Fibroblast of skin of right quadriceps (primary cell): Measurements from ENCODE around the gene ZNF195.
"Not testable (repeated sequence)": the region's sequence is repeated elsewhere in the genome, so short reads cannot be mapped to it uniquely, and the experiment has no call there.

Source experiments
- DNase-seq: peaks from one replicate; pipeline ENCODE4 v3.0.0-alpha.2; 2013

Gene ZNF195

GRCh38 chr11:3378426-3379423, at the start of gene ZNF195:
Gene ZNF195, minus strand, starts transcription at chr11:3379146. Its CDS starts 106 bp downstream, at chr11:3379040.
- DNase-seq = peak; percentile 94

GRCh38 chr11:3428076-3428475, 49.1 kb upstream of the ZNF195 start:
- DNase-seq = not testable (repeated sequence)

DNA sequence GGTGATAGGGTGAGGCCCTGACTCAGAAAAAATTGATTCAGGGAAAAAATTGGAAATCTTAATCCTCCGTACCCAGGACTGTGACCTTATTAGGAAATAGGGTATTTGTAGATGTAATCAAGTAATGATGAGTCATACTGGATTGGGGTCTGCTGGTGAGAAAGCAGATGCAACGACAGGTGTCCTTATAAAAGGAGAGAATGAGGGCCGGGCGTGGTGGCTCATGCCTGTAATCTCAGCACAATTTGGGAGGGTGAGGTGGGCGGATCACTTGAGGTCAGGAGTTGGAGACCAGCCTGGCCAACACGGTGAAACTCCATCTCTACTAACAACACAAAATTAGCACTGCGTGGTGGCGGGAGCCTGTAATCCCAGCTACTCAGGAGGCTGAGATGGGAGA, 47.6 kb upstream of the ZNF195 start:
- DNase-seq = peak; percentile 5

GRCh38 chr11:3423928-3424327, 45.0 kb upstream of the ZNF195 start:
- DNase-seq = not testable (repeated sequence)

DNA sequence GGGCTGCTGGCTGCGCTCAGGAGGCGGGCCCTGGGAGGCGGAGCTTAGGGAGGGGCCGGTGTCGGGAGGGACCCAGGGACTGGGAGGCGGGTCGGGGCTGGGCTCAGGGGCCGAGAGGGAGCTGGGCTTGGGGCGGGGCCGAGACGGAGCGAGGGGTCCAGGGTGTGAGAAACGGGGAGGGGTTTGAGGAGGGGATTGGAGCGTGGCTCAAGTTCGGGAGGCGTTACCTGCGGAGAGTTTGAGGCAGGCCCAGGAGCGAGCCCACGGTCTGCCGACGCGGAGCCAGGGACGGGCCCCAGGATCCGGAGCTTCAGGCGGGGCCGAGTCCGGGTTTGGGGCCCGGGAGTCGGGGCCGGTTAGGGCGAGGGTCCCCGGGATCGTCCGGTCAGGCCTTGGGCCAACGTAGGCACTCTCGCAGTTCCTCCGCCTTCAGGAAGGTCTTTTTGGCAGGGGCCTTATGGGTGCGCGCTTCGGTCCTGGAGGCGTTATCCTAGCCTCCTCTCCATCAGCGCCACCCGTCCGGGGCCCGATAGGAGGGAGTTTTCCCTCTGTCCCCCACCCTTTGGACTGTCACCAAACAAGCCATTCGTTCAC, 44.3 kb upstream of the ZNF195 start:
- not testable (repeated sequence) for DNase-seq

DNA sequence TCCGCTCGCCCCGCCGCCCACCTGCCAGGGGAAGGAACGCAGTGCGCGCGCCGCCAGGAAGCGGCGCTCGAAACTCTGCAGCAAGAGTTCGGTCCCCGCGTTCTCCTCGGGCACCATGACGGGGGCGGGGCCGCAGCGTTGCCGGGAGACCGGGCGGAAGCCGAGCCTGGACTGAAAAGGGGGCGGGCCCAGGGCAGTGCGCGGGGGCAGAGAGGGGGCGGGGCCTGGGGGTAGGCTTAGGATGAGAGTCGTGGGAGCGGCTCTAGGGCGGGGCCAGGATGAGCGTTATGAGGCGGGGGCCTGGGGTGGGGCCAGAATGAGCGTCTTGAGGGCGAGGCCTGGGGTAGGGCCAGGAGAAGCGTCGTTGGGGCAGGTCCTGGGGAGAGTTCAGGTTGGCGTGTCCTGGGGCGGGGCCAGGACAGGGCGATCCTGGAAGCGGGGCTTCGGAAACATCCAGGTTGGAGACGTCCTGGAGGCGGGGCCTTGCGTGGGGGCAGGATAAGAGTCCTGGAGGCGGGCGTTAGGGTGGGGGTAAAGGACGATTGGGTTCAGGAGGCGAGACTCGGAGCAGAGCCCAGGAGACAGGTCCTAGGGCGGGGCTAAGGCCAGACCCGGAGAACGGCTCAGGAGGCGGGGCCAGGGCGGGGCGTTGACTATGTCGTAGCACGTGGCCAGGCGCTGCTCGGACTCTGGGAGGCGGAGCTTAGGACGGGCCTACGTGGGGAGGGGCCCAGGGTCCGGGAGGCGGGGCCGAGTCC, 43.6 kb upstream of the ZNF195 start:
- peak; percentile 97 for DNase-seq

- peak; percentile 71 for DNase-seq
Observed at GRCh38 chr11:3421608-3422379, 42.8 kb upstream of the ZNF195 start.

DNA sequence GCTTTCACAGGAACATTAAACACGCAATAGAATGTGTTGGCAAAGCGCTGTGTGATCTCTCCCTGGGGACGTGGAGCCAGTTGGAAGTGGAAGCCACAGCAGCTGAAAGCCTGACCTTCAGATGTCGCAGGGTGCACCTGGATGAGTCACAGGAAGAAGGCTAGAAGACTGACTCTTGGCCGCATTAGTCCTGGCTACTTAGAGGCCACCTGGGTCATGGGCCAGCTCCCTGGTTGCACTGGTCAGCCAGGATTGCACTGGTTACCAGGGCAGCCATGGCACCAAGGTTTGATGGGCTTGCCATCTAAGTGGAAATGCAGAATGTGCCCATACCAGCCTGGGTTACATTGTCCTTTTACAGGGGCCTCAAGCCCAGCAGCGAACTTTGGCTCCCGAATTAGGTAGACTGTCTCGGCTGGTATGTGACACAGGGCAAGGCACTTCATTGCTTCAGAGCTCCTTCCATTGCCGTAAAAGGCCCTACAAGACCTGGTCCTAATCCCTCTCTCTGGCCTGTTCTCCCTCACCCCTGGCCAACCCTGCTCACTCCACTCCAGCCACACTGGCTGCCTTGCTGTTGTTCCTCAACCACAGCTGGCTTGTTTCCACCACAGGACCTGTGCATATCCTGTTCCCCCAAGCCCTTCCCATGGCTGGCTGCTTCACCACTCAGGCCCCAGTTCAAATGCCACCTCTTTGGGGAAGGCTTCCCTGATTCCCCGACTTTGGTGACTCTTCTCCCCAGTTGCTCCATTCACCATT, 41.5 kb upstream of the ZNF195 start:
- DNase-seq = not testable (repeated sequence)

- not testable (repeated sequence) for DNase-seq
Observed at GRCh38 chr11:3419496-3419895, 40.5 kb upstream of the ZNF195 start.

GRCh38 chr11:3417047-3417446, 38.1 kb upstream of the ZNF195 start:
- peak; percentile 35 for DNase-seq

- DNase-seq = not testable (repeated sequence)
Observed at GRCh38 chr11:3415301-3415700, 36.4 kb upstream of the ZNF195 start.

DNA sequence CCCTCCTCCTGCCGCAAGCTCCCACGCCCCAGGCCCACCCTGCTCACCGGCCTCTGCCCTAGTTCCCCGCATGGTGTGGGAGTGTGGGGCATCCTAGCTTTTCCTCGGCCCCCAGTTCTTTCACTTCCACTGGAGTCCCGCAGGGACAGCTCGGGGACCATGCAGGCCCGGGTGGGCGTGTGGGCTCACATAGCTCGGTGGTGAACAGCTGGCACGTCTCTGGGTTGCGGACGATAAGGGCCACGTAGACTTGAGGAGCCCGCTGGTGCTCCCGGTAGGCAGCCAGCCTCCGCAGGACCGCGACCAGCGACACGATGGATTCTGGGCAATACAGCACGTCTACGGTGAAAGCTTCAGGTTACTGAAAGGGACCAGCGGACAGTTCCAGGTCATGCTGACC, 34.7 kb upstream of the ZNF195 start:
- DNase-seq = not testable (repeated sequence)

- DNase-seq = no peak
Observed at GRCh38 chr11:3412837-3413236, 33.9 kb upstream of the ZNF195 start.

DNA sequence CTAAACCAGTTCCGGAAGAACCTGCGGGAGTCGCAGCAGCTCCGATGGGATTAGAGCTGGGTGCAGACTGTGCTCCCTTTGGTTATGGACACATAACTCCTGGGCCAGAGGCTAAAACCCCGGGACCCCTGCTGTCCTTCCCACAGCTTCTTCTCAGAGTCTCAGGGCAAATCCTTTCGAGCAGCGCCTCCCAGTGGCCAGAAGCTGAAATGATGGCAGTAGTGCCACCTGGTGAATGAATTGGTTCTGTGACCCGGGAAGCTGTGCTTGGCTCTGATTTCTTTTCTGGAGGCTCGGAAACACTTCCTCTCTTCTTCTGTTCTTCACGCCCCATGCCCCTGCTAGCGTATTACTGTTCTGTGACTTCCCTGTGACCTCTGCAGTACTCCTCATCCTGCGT, 29.8 kb upstream of the ZNF195 start:
- DNase-seq = peak; percentile 52

DNA sequence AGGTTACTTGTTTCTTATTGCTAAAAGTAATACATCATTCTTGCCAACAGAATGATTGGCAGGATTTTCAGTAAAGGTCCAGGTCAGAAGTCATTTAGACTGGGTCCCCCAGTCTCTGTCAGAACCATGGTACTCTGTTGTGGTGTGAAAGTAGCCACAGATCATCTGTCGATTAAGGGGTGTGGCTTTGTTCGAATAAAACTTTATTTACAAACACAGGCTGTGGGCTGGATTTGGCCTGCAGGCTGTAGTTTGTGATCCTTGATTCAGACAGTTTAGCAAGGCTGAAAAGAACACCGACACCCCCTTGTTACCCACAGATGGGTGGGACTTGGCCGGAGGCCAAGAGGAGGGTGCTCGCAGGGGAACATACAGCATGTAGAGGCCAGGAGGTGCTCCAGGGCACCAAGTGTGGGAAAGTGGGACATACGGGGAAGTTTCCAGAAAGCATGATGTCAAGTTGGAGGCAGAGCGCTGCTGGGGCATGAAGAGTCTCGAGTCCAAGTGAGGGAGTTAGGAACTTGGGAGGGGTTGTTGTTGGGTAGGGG, 29.2 kb upstream of the ZNF195 start:
- DNase-seq = not testable (repeated sequence)

DNA sequence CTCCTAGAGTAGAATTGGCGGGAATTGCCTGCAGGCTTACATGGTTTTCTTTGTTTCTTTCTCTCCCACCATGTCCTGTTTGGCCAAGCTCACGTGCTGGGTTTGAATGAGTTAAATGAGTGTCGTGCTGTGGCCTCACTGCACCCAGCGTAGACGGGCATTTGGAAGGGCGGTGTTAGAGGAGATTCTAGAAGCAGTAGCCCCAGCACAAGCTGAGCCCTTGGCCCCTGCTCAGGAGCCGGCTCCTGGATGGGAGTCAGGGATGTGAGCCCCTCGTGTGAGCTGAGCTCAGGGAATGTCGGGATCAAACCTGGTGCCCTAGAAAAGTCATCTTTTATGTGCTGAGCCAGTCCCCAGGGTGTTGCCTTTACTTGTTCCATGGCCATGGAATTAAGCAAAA, 28.0 kb upstream of the ZNF195 start:
- DNase-seq = not testable (repeated sequence)

DNA sequence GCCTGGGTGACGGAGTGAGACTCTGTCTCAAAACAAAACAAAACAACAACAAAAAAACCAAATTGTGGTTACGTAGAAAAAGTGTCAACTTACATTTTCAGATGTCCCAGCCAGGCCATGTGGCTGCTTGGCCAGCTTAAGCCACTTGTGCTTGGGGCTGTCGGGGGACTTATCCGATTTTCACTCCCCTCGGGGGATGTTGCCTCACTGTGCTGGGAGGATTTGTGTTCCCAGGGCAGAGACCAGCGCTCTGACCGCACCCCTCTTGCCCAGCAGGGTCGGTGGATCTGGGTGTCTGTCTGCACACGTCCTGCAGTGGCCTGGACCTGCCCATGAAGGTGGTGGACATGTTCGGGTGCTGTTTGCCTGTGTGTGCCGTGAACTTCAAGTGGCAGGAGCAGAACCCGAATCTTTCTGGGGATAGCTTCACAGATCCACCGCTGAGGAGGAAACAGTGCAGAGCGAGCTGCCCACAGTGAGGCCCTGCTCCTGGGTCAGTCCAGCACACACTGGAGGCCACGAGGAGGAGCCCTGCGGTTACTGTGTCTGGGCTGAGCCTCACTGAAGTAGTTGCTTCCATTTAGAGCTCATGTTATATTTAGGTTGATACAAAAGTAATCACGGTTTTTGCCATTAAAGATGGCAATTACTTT, 27.4 kb upstream of the ZNF195 start:
- DNase-seq = not testable (repeated sequence)

DNA sequence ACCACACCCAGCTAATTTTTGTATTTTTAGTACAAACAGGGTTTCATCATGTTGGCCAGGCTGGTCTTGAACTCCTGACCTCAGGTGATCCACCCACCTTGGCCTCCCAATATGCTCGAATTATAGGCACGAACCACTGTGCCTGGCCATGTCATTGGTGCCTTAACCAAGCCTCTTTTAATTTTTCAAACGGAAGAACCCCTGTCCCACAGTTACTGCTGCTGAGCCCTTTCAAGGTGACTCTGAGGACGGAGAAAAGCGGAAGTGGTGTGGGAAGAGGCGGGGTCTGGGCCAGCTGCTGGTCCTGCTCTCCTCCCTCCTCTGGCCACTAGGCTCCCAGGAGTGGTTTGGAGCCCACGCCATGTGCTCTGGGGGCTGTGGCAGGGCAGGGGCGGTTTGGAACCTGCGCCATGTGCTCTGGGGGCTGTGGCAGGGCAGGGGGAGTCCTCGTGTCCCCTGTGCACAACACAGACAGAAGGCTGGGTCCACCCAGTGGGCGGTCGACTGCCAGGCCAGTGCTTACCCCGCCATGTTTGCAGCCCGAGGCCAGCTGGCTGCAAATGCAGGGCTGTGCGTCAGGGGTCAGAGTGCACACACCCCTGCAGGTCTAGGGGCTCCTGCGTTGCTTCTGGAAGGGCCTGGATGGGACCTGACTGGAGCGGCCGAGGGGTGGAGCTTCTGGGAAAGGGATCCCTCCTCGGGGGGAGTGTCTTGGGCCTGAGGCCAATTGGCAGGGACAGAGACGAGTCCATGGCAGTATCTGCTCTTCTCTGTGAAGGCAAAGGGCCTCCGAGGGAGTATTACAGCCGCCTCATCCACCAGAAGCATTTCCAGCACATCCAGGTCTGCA, 25.4 kb upstream of the ZNF195 start:
- not testable (repeated sequence) for DNase-seq

GRCh38 chr11:3402861-3403250, 23.9 kb upstream of the ZNF195 start:
- DNase-seq = not testable (repeated sequence)
